ENCODE results near the gene SUGCT. TPM values are rescaled to one million over a fixed set of nuclear protein-coding genes. Genes with fewer than 3 reads are reported as not detected.

SUGCT gene
- total and polyA plus RNA-seq, 2 of the 8 experiments (the other 6 are each of a cell fraction or from before 2014, with no cell fraction given) = 2.8 to 5.4 TPM

- TF ChIP-seq TAF1 (IDR thresholded peaks at IDR 0.05; ENCODE audit: low read depth, low read length) = no peak
- no peak for TF ChIP-seq KDM1A (IDR thresholded peaks at IDR 0.05; ENCODE audit: borderline replicate concordance, low read length)
- TF ChIP-seq NANOG (IDR thresholded peaks at IDR 0.05; ENCODE audit: insufficient read depth, low read depth, low read length, poor library complexity, severe bottlenecking) = no peak
- TF ChIP-seq PHF8 (conservative IDR thresholded peaks at IDR 0.05; ENCODE audit: low read depth, low read length) = no peak
- no peak for TF ChIP-seq EZH2 (IDR thresholded peaks at IDR 0.05; ENCODE audit: low read depth, low read length, severe bottlenecking)
These were observed 69.8 kb downstream of the SUGCT start (continued) for GRCh38 chr7:40204581-40204980.
